Prostate gland (tissue), 2 donors: ENCODE results near the gene DR1. TPM values are rescaled to one million over a fixed set of nuclear protein-coding genes. Genes with fewer than 3 reads are reported as not detected.

Experiments used
- DNase-seq: peaks from one replicate; pipeline ENCODE4 v3.0.0-alpha.2; 2019; ENCODE audit warnings: low spot score
- H3K27ac ChIP-seq, 2 donors: fragments of 200-600 bp; sonication (generic); 2 replicates each; pipeline ENCODE4 v1.5.1; 2017 to 2019
- H3K27me3 ChIP-seq: fragments of 200-600 bp; sonication (generic); replicated peaks from 2 replicates; pipeline ENCODE4 v1.5.1; 2019; ENCODE audit not compliant: insufficient read depth
- H3K36me3 ChIP-seq, 2 donors: fragments of 200-600 bp; sonication (generic); 1 replicate in 1 of 2; 2 replicates in 1 of 2; pipeline versions ENCODE4 v1.5.1 to v1.8.1; 2017 to 2019
- H3K4me1 ChIP-seq: fragments of 200-600 bp; sonication (generic); replicated peaks from 2 replicates; pipeline ENCODE4 v1.5.1; 2019
- H3K4me3 ChIP-seq, 2 donors: fragments of 200-600 bp; sonication (generic); 2 replicates each; pipeline ENCODE4 v1.5.1; 2017 to 2019
- H3K9me3 ChIP-seq: fragments of 200-600 bp; sonication (generic); 2 replicates; pipeline ENCODE4 v1.5.1; 2017
- POLR2A ChIP-seq: fragments of 450-650 bp; IDR thresholded peaks from one replicate; pipeline ENCODE4 v1.6.1; 2016; ENCODE audit warnings: antibody characterized with exemption, mild to moderate bottlenecking
- POLR2AphosphoS5 ChIP-seq: sonication (generic); formaldehyde crosslinking; IDR thresholded peaks from one replicate; pipeline ENCODE4 v1.6.1; 2017; ENCODE audit warnings: antibody characterized with exemption
- WGBS: methylation state at CpG from one replicate; pipeline ENCODE4 v1.1.5; 2018; 5-methylcytosine and 5-hydroxymethylcytosine counted together
- intact Hi-C: fragments of 100-400 bp; cut with DNase I; formaldehyde crosslinking; loops from one replicate; pipeline ENCODE4 v1.14.2; 2022
- total RNA-seq, 2 donors: library from RNA; depleted of rRNA; stranded (reverse); fragments of >200 nt; gene quantifications; one replicate each; pipeline ENCODE4 v1.1.0, GENCODE V29; 2016
- TF ChIP-seq, protein P1 (sequence below), 4 experiments: fragments of 200-600 bp in 2 of 4; fragments of 450-650 bp in 2 of 4; sonication (generic) in 2 of 4; IDR thresholded peaks; 1 replicate in 3 of 4; 2 replicates in 1 of 4; pipeline ENCODE4 v1.5.1; 2016 to 2019; ENCODE audit warnings: antibody characterized with exemption in 4 of 4, mild to moderate bottlenecking in 2 of 4, moderate library complexity in 2 of 4

Gene DR1
- total RNA-seq, 2 donors from 2014 or later, result 49.0 to 53.6 TPM

DNA sequence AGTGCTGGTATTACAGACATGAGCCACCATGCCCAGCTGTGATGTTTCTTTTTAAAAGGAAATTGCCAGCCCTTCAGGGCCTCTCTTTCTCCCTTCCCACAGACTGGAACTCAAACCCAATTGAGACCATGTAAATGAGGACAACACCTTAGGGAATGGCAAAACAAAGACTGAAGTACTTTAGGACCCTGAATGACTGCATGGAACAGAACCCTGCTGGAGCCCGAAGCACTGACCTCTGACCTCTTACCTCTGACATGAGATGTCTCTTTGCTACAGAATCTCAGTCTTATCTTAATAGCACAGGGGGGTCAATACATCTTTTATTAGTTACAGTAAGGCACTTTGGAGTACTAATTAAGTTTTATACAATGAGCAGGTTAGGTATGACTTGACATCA is 15.5 kb upstream of the DR1 start:
- no peaks in the 10 kb centered on the region for H3K36me3 ChIP-seq
- DNase-seq, result no peak
- H3K27ac ChIP-seq, result no peak overlapping the region
- no peak for TF ChIP-seq POLR2A
- no peak for TF ChIP-seq POLR2AphosphoS5
- TF ChIP-seq, protein P1, sequence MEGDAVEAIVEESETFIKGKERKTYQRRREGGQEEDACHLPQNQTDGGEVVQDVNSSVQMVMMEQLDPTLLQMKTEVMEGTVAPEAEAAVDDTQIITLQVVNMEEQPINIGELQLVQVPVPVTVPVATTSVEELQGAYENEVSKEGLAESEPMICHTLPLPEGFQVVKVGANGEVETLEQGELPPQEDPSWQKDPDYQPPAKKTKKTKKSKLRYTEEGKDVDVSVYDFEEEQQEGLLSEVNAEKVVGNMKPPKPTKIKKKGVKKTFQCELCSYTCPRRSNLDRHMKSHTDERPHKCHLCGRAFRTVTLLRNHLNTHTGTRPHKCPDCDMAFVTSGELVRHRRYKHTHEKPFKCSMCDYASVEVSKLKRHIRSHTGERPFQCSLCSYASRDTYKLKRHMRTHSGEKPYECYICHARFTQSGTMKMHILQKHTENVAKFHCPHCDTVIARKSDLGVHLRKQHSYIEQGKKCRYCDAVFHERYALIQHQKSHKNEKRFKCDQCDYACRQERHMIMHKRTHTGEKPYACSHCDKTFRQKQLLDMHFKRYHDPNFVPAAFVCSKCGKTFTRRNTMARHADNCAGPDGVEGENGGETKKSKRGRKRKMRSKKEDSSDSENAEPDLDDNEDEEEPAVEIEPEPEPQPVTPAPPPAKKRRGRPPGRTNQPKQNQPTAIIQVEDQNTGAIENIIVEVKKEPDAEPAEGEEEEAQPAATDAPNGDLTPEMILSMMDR (IDR thresholded peaks at IDR 0.05), result no peak
- no peaks in the 10 kb centered on the region for H3K9me3 ChIP-seq
- 80% methylated on average over 1 of the region's 1 CpG for WGBS
- no peaks in the 10 kb centered on the region for H3K4me1 ChIP-seq
- H3K4me3 ChIP-seq, result no peak overlapping the region
- no peaks in the 10 kb centered on the region for H3K27me3 ChIP-seq
- intact Hi-C loops, result no loop called here

DNA sequence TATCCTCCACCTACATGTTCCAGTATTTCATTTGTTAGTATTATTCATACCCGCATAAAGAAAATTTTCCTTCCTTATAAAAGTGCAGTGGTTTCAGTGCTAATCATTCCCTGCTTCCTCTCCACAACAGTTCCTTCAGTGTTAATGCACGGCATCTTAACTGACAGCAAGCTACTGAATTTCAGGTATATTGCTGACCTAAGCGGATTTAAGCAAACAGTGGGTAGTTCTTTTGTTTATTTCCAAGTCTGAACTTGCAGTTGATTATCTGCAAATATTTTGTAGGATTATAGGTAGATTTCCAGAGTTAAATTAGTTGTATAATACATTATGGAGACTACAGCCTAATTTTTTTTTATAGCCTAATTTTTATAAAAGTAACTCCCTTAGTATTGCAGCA is 15.1 kb upstream of the DR1 start:
- TF ChIP-seq POLR2AphosphoS5 (no peak), POLR2A (no peak)
- TF ChIP-seq, protein P1 (IDR thresholded peaks at IDR 0.05), result no peak
- H3K4me3 ChIP-seq, result no peak overlapping the region
- intact Hi-C loops, result no loop called here
- no peaks in the 10 kb centered on the region for H3K27me3 ChIP-seq
- DNase-seq, result no peak
- WGBS, result 38% methylated on average over 3 of the region's 3 CpGs
- H3K36me3 ChIP-seq, result no peaks in the 10 kb centered on the region
- H3K27ac ChIP-seq, result no peak overlapping the region
- no peaks in the 10 kb centered on the region for H3K9me3 ChIP-seq
- H3K4me1 ChIP-seq, result no peaks in the 10 kb centered on the region

DNA sequence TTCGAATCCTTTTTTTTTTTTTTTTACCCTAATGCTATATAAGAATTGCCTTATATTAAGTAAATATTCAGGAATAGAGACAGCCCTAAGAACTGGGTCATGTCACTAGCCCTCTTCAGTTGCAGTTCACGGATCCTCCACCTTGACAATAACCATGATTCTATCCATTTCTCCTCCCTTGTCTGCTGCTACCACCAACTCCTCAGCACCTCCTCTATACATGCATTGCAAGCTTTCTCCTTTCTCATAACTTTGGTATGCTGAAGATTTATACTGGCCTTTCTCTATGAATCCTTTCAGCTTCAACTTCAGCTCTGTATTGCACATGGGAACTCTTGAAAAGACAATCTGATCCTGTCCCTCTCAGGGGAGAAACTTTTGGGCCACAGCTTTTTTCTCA is 14.3 kb upstream of the DR1 start:
- Histone ChIP-seq H3K4me1 (no peaks in the 10 kb centered on the region), H3K9me3 (no peaks in the 10 kb centered on the region), H3K27me3 (no peaks in the 10 kb centered on the region), H3K36me3 (no peaks in the 10 kb centered on the region), H3K4me3 (no peak overlapping the region), H3K27ac (no peak overlapping the region)
- WGBS, result 71% methylated on average over 2 of the region's 2 CpGs
- TF ChIP-seq, protein P1 (IDR thresholded peaks at IDR 0.05), result no peak
- TF ChIP-seq POLR2AphosphoS5 (no peak), POLR2A (no peak)
- intact Hi-C loops, result no loop called here
- no peak for DNase-seq

DNA sequence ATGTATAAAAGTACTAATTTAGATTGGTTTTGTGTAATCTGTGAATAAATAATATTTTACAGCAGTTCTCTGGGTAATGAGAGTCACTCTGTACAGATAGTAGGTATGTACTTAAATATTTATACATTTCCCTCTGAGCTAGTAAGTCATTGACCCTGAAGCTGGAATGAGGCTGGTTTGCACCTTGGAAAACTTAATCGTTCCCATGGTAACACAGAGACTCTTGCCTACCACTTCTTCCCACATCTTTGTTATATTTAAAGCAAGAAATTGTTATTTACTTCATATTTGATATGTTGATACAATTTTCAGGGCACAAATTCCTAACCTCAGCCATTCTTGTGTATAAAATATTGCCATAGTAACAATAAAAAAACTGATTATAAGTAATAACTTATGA is 13.3 kb upstream of the DR1 start:
- intact Hi-C loops, result no loop called here
- TF ChIP-seq POLR2AphosphoS5 (no peak), POLR2A (no peak)
- TF ChIP-seq, protein P1 (IDR thresholded peaks at IDR 0.05), result no peak
- no peak overlapping the region for H3K4me3 ChIP-seq

DNA sequence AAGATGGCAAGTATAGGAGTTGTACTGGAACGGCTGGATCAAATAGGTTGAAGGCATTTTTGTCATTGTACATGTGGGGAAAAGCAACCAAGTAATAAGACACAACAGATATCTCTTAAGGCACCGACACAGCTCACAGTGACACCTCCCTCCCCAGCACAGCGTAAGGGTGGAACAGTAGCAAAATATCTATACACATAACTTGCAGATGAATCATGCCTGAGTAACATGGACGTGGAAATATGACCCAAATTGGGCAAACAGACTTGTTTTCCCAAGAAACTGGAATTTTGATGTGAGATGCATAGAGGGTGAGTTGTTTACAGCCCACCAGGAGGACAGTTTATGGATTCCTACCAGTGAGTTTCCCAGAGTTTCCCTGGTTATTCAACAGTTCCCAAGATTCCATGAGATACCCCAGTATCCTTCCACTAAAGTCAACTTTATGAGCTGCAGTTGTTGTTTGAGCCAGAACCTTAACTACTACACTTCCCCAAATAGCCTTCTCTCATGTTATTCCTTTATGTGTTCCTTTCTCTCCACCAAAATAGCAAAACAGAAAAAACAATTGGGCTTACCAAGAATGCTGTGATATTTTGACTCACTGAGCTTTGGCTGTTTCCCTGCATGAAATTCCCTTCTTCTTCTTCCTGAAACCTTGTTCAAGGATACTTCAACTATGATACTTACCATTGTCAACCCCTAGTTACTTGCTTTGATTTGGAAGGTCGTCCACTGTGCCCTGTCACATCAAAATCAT is 7.1 kb upstream of the DR1 start:
- no peak for TF ChIP-seq POLR2A
- intact Hi-C loops, result no loop called here
- H3K27ac ChIP-seq, result no peak overlapping the region
- no peaks in the 10 kb centered on the region for H3K36me3 ChIP-seq
- H3K27me3 ChIP-seq, result no peaks in the 10 kb centered on the region
- H3K4me1 ChIP-seq, result no peaks in the 10 kb centered on the region
- H3K9me3 ChIP-seq, result no peaks in the 10 kb centered on the region
- no peak overlapping the region for H3K4me3 ChIP-seq
- 69% methylated on average over 5 of the region's 5 CpGs for WGBS
- no peak for DNase-seq

More for the DNA sequence above, 13.3 kb upstream of the DR1 start:
- H3K27me3 ChIP-seq, result no peaks in the 10 kb centered on the region
- DNase-seq, result no peak
- no peaks in the 10 kb centered on the region for H3K36me3 ChIP-seq
- WGBS, result 83% methylated on average over 1 of the region's 1 CpG
- H3K9me3 ChIP-seq, result no peaks in the 10 kb centered on the region
- no peaks in the 10 kb centered on the region for H3K4me1 ChIP-seq
- H3K27ac ChIP-seq, result no peak overlapping the region
